ENCODE results near the gene DACT1. TPM values are rescaled to one million over a fixed set of nuclear protein-coding genes. Genes with fewer than 3 reads are reported as not detected.

The DACT1 gene
- polyA plus RNA-seq, 1 donor from 2014 or later = 125 TPM

DNA sequence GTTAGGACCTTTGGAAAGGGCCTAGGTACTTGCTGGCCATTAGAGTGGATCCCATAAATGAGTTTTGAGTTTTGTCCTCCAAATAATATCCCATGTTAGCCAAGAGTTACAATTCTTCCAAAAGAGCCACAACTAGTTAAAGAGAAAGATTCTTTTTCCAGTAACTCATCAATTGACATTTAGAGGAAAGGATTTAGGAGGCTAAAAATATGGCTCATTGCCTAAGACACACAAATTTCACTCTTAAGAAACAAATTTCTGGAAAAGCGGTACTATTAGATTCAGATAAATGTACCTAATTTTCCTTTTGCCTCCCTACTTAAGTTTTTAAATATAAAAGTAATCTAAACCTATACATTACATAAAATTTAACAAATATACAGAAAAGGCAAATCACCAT lies 21.3 kb downstream of the DACT1 start:
- Histone ChIP-seq H4K20me1 (ENCODE audit: insufficient read depth) (no peaks in the 10 kb centered on the region), H3K4me3 (ENCODE audit: low read length) (no peak overlapping the region), H3K27me3 (ENCODE audit: insufficient read depth, low read depth, low read length) (no peaks in the 10 kb centered on the region), H3K4me2 (ENCODE audit: low read length) (no peak overlapping the region), H2AFZ (ENCODE audit: low read depth, low read length) (no peak overlapping the region), H3K27ac (ENCODE audit: low read length) (no peak overlapping the region), H3K36me3 (ENCODE audit: insufficient read depth, low read length) (no peaks in the 10 kb centered on the region), H3K9ac (ENCODE audit: low read length) (no peak overlapping the region), H3K9me3 (ENCODE audit: low read length) (no peaks in the 10 kb centered on the region), H3K9me2 (ENCODE audit: insufficient read depth, low read length) (no peaks in the 10 kb centered on the region), H3K79me2 (replicated peaks; ENCODE audit: insufficient read depth, low read length) (no peaks in the 10 kb centered on the region), H3F3A (ENCODE audit: insufficient read depth, low read length, poor library complexity, severe bottlenecking) (no peaks in the 10 kb centered on the region)
- TF ChIP-seq RAD21 (conservative IDR thresholded peaks at IDR 0.05) (no peak), TAF1 (IDR thresholded peaks at IDR 0.05; ENCODE audit: low read depth) (no peak), EZH2 (IDR thresholded peaks at IDR 0.05; ENCODE audit: borderline replicate concordance, insufficient read depth, low read length, poor library complexity, severe bottlenecking) (no peak), MXI1 (conservative IDR thresholded peaks at IDR 0.05; ENCODE audit: poor library complexity, severe bottlenecking) (no peak), SMC3 (conservative IDR thresholded peaks at IDR 0.05; ENCODE audit: poor library complexity) (no peak)
- TF ChIP-seq, protein P1, sequence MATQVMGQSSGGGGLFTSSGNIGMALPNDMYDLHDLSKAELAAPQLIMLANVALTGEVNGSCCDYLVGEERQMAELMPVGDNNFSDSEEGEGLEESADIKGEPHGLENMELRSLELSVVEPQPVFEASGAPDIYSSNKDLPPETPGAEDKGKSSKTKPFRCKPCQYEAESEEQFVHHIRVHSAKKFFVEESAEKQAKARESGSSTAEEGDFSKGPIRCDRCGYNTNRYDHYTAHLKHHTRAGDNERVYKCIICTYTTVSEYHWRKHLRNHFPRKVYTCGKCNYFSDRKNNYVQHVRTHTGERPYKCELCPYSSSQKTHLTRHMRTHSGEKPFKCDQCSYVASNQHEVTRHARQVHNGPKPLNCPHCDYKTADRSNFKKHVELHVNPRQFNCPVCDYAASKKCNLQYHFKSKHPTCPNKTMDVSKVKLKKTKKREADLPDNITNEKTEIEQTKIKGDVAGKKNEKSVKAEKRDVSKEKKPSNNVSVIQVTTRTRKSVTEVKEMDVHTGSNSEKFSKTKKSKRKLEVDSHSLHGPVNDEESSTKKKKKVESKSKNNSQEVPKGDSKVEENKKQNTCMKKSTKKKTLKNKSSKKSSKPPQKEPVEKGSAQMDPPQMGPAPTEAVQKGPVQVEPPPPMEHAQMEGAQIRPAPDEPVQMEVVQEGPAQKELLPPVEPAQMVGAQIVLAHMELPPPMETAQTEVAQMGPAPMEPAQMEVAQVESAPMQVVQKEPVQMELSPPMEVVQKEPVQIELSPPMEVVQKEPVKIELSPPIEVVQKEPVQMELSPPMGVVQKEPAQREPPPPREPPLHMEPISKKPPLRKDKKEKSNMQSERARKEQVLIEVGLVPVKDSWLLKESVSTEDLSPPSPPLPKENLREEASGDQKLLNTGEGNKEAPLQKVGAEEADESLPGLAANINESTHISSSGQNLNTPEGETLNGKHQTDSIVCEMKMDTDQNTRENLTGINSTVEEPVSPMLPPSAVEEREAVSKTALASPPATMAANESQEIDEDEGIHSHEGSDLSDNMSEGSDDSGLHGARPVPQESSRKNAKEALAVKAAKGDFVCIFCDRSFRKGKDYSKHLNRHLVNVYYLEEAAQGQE (IDR thresholded peaks at IDR 0.05; ENCODE audit: borderline replicate concordance) = no peak

DNA sequence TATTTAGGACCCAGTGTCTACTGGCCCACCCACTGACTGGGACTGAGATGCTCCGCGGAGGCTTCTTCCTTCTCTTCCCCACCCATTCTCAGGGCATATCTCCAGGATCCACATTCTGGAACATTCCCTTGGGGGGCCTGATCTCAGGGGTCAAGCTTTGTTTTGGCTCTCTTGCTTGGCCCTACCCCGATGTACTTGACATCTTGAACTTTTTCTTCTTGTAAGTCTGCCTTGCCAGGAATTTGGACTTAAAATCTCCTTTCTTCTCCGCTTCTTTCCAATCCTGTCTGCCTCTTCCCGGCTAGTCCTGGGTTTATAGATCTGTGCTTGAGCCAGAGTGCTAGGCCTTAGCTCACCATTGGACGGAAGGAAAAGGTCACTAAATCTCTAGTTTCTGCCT lies 22.1 kb downstream of the DACT1 start:
- no peaks in the 10 kb centered on the region for H4K20me1 ChIP-seq (ENCODE audit: insufficient read depth)
- no peaks in the 10 kb centered on the region for H3K27me3 ChIP-seq (ENCODE audit: insufficient read depth, low read depth, low read length)
- H3K4me3 ChIP-seq (ENCODE audit: low read length) = no peak overlapping the region
- H3K27ac ChIP-seq (ENCODE audit: low read length) = no peak overlapping the region
- H3K79me2 ChIP-seq (replicated peaks; ENCODE audit: insufficient read depth, low read length) = no peaks in the 10 kb centered on the region
- no peak overlapping the region for H3K9ac ChIP-seq (ENCODE audit: low read length)
- TF ChIP-seq POLR2AphosphoS5 (IDR thresholded peaks at IDR 0.05) (no peak), MXI1 (conservative IDR thresholded peaks at IDR 0.05; ENCODE audit: poor library complexity, severe bottlenecking) (no peak), TAF1 (IDR thresholded peaks at IDR 0.05; ENCODE audit: low read depth) (no peak), RAD21 (conservative IDR thresholded peaks at IDR 0.05) (no peak), SMC3 (conservative IDR thresholded peaks at IDR 0.05; ENCODE audit: poor library complexity) (no peak), EZH2 (IDR thresholded peaks at IDR 0.05; ENCODE audit: borderline replicate concordance, insufficient read depth, low read length, poor library complexity, severe bottlenecking) (no peak), EP300 (conservative IDR thresholded peaks at IDR 0.05; ENCODE audit: poor library complexity, severe bottlenecking) (no peak)
- TF ChIP-seq, protein P2, sequence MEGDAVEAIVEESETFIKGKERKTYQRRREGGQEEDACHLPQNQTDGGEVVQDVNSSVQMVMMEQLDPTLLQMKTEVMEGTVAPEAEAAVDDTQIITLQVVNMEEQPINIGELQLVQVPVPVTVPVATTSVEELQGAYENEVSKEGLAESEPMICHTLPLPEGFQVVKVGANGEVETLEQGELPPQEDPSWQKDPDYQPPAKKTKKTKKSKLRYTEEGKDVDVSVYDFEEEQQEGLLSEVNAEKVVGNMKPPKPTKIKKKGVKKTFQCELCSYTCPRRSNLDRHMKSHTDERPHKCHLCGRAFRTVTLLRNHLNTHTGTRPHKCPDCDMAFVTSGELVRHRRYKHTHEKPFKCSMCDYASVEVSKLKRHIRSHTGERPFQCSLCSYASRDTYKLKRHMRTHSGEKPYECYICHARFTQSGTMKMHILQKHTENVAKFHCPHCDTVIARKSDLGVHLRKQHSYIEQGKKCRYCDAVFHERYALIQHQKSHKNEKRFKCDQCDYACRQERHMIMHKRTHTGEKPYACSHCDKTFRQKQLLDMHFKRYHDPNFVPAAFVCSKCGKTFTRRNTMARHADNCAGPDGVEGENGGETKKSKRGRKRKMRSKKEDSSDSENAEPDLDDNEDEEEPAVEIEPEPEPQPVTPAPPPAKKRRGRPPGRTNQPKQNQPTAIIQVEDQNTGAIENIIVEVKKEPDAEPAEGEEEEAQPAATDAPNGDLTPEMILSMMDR (IDR thresholded peaks at IDR 0.05; ENCODE audit: poor library complexity, severe bottlenecking) = no peak
- TF ChIP-seq, protein P1 (IDR thresholded peaks at IDR 0.05; ENCODE audit: borderline replicate concordance) = no peak
- no peak overlapping the region for H3K4me2 ChIP-seq (ENCODE audit: low read length)
- no peaks in the 10 kb centered on the region for H3K9me3 ChIP-seq (ENCODE audit: low read length)
- no peaks in the 10 kb centered on the region for H3F3A ChIP-seq (ENCODE audit: insufficient read depth, low read length, poor library complexity, severe bottlenecking)
- H3K9me2 ChIP-seq (ENCODE audit: insufficient read depth, low read length) = no peaks in the 10 kb centered on the region
- H2AFZ ChIP-seq (ENCODE audit: low read depth, low read length) = no peak overlapping the region
- H3K36me3 ChIP-seq (ENCODE audit: insufficient read depth, low read length) = no peaks in the 10 kb centered on the region
